GM18868 (cell line): ENCODE measurements around the gene GRID2.
"Not testable (repeated sequence)": the region's sequence is repeated elsewhere in the genome, so short reads cannot be mapped to it uniquely, and the experiment has no call there.

Experiments used
- ATAC-seq: cut with Tn5 transposase; IDR thresholded peaks from one replicate; pipeline ENCODE4 v1.9.1; 2021; ENCODE audit warnings: mild to moderate bottlenecking, moderate library complexity; ENCODE audit not compliant: unreplicated experiment

The GRID2 gene

GRCh38 chr4:93645120-93645519, 1341.4 kb downstream of the GRID2 start:
- peak; percentile 45 for ATAC-seq

GRCh38 chr4:93646233-93646930, 1342.6 kb downstream of the GRID2 start:
- ATAC-seq: peak; percentile 81

GRCh38 chr4:93648258-93648657, 1344.5 kb downstream of the GRID2 start:
- ATAC-seq: peak; percentile 73

- ATAC-seq: no peak
Observed at GRCh38 chr4:93649828-93650227, 1346.1 kb downstream of the GRID2 start.

GRCh38 chr4:93654211-93654610, 1350.4 kb downstream of the GRID2 start:
- ATAC-seq: no peak

GRCh38 chr4:93657527-93657926, 1353.8 kb downstream of the GRID2 start:
- peak; percentile 78 for ATAC-seq

- ATAC-seq: peak; percentile 39
Observed at GRCh38 chr4:93658443-93658842, 1354.7 kb downstream of the GRID2 start.

- ATAC-seq: no peak
Observed at GRCh38 chr4:93659629-93660028, 1355.9 kb downstream of the GRID2 start.

- no peak for ATAC-seq
Observed at GRCh38 chr4:93660036-93660435, 1356.3 kb downstream of the GRID2 start.

- no peak for ATAC-seq
Observed at GRCh38 chr4:93670434-93670833, 1366.7 kb downstream of the GRID2 start.

- peak; percentile 39 for ATAC-seq
Observed at GRCh38 chr4:93671093-93671492, 1367.3 kb downstream of the GRID2 start.

- ATAC-seq: not testable (repeated sequence)
Observed at GRCh38 chr4:93676937-93677336, 1373.2 kb downstream of the GRID2 start.

- ATAC-seq: no peak
Observed at GRCh38 chr4:93684571-93684970, 1380.8 kb downstream of the GRID2 start.

GRCh38 chr4:93687304-93687703, 1383.5 kb downstream of the GRID2 start:
- no peak for ATAC-seq

- no peak for ATAC-seq
Observed at GRCh38 chr4:93688978-93689377, 1385.2 kb downstream of the GRID2 start.

- ATAC-seq: no peak
Observed at GRCh38 chr4:93693141-93693540, 1389.4 kb downstream of the GRID2 start.

GRCh38 chr4:93698686-93699085, 1394.9 kb downstream of the GRID2 start:
- ATAC-seq: no peak

GRCh38 chr4:93700571-93700970, 1396.8 kb downstream of the GRID2 start:
- ATAC-seq: no peak

- peak; percentile 92 for ATAC-seq
Observed at GRCh38 chr4:93710101-93710846, 1406.5 kb downstream of the GRID2 start.

GRCh38 chr4:93710847-93711430, 1407.2 kb downstream of the GRID2 start:
- ATAC-seq: no peak

GRCh38 chr4:93718233-93718632, 1414.5 kb downstream of the GRID2 start:
- no peak for ATAC-seq

- ATAC-seq: peak; percentile 52
Observed at GRCh38 chr4:93719552-93719951, 1415.8 kb downstream of the GRID2 start.
